WTC11 (cell line): ENCODE results near the gene FBXL16. TPM values are rescaled to one million over a fixed set of nuclear protein-coding genes. Genes with fewer than 3 reads are reported as not detected.

Source experiments
- ATAC-seq: fragments of 200-7000 bp; cut with Tn5 transposase; 2 replicates; pipeline ENCODE4 v1.10.0; 2021; ENCODE audit warnings: mild to moderate bottlenecking, moderate library complexity
- CTCF ChIA-PET: fragments of 300-600 bp; sonication (Branson Sonifier 250); formaldehyde crosslinking; loops from one replicate; lab custom pipeline; 2021; ENCODE audit warnings: antibody characterized with exemption; lab: Charles Lee
- POLR2A ChIA-PET: fragments of 350-600 bp; sonication (Branson Sonifier 250); formaldehyde crosslinking; loops from one replicate; lab custom pipeline; 2021; ENCODE audit warnings: antibody characterized with exemption; lab: Charles Lee
- DNase-seq: peaks from one replicate; pipeline ENCODE4 v3.0.0; 2021; ENCODE audit warnings: low spot score
- H3K27ac Mint-ChIP-seq: 2 replicates; pipeline ENCODE4 v1.8.0; 2021; ENCODE audit warnings: mixed read lengths
- H3K27me3 Mint-ChIP-seq: 2 replicates; pipeline ENCODE4 v1.8.0; 2021; ENCODE audit warnings: low read depth, mild to moderate bottlenecking, moderate library complexity, mixed read lengths
- H3K36me3 Mint-ChIP-seq: 2 replicates; pipeline ENCODE4 v1.8.0; 2021; ENCODE audit warnings: mixed read lengths
- H3K4me1 Mint-ChIP-seq: 2 replicates; pipeline ENCODE4 v1.8.0; 2022; ENCODE audit warnings: mixed read lengths
- H3K4me3 Mint-ChIP-seq: 2 replicates; pipeline ENCODE4 v1.8.0; 2021; ENCODE audit warnings: mild to moderate bottlenecking, moderate library complexity, mixed read lengths
- H3K9me3 Mint-ChIP-seq: 2 replicates; pipeline ENCODE4 v1.8.0; 2021; ENCODE audit warnings: mixed read lengths
- CREB1 ChIP-seq: sonication (generic); formaldehyde crosslinking; IDR thresholded peaks from 2 replicates; pipeline ENCODE4 v1.8.0; 2023; ENCODE audit warnings: mild to moderate bottlenecking, missing genetic modification reagents
- FOXK1 ChIP-seq: sonication (generic); formaldehyde crosslinking; IDR thresholded peaks from 2 replicates; pipeline ENCODE4 v1.8.0; 2022; ENCODE audit warnings: mild to moderate bottlenecking, moderate library complexity, missing genetic modification reagents
- FOXP1 ChIP-seq: sonication (generic); formaldehyde crosslinking; IDR thresholded peaks from 2 replicates; pipeline ENCODE4 v1.8.0; 2022; ENCODE audit warnings: missing genetic modification reagents, mild to moderate bottlenecking, moderate library complexity, borderline replicate concordance
- RELA ChIP-seq: sonication (generic); formaldehyde crosslinking; IDR thresholded peaks from 2 replicates; pipeline ENCODE4 v1.8.1; 2022; ENCODE audit warnings: missing genetic modification reagents, mild to moderate bottlenecking, borderline replicate concordance
- TCF7 ChIP-seq: sonication (generic); formaldehyde crosslinking; IDR thresholded peaks from 2 replicates; pipeline ENCODE4 v1.8.0; 2022; ENCODE audit warnings: mild to moderate bottlenecking, low read depth, missing genetic modification reagents, moderate library complexity
- TEAD4 ChIP-seq: sonication (generic); formaldehyde crosslinking; IDR thresholded peaks from 2 replicates; pipeline ENCODE4 v1.8.0; 2022; ENCODE audit warnings: mild to moderate bottlenecking, missing genetic modification reagents
- ZNF232 ChIP-seq: sonication (generic); formaldehyde crosslinking; IDR thresholded peaks from 2 replicates; pipeline ENCODE4 v1.8.0; 2022; ENCODE audit warnings: mild to moderate bottlenecking, missing genetic modification reagents
- ZNF263 ChIP-seq: sonication (generic); formaldehyde crosslinking; IDR thresholded peaks from 2 replicates; pipeline ENCODE4 v1.8.1; 2022; ENCODE audit warnings: low read depth, mild to moderate bottlenecking, moderate library complexity, missing genetic modification reagents
- total RNA-seq: library from RNA; stranded (reverse); gene quantifications from 3 replicates; pipeline ENCODE4 v1.2.3, GENCODE V29; 2021
- TF ChIP-seq, protein P1 (sequence below): sonication (generic); formaldehyde crosslinking; IDR thresholded peaks from 2 replicates; pipeline ENCODE4 v1.8.1; 2023; ENCODE audit warnings: mild to moderate bottlenecking, moderate library complexity, missing genetic modification reagents
- TF ChIP-seq, protein P2 (sequence below): sonication (generic); formaldehyde crosslinking; IDR thresholded peaks from 2 replicates; pipeline ENCODE4 v1.8.0; 2022; ENCODE audit warnings: mild to moderate bottlenecking, missing genetic modification reagents
- TF ChIP-seq, protein P3 (sequence below): sonication (generic); formaldehyde crosslinking; IDR thresholded peaks from 2 replicates; pipeline ENCODE4 v1.8.0; 2023; ENCODE audit warnings: mild to moderate bottlenecking, missing genetic modification reagents
- TF ChIP-seq, protein P4 (sequence below): sonication (generic); formaldehyde crosslinking; IDR thresholded peaks from 2 replicates; pipeline ENCODE4 v1.8.0; 2022; ENCODE audit warnings: mild to moderate bottlenecking, missing genetic modification reagents

Gene FBXL16
- total RNA-seq, 1 experiment from 2014 or later = 22.7 TPM

DNA sequence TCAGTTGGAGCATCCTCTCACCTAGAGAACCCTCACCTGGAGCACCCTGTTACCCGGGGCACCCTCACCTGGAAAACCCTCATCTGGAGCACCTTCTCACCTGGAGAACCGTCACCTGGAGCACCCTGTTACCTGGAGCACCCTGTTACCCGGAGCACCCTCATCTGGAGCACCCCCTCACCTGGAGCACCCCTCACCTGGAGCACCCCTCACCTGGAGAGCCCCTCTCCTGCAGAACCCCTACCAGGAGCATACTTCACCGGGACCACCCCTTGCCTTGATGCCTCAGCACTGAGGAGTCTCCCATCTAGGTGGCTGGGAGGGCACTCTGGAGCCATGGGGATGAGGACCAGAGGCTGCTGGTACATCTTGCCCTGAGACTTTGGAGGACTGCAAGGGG, 3.4 kb upstream of the FBXL16 start:
- Mint-ChIP-seq H3K36me3 (no peaks in the 10 kb centered on the region), H3K9me3 (no peaks in the 10 kb centered on the region), H3K4me3 (no peak overlapping the region), H3K4me1 (no peaks in the 10 kb centered on the region; the same call in 1 of the 2 replicates), H3K27me3 (peaks cover 63% of the 10 kb centered on the region), H3K27ac (no peak overlapping the region)
- TF ChIP-seq ZNF263 (CRISPR knock-in tag) = peak; percentile 63; the same call in 1 of the 2 replicates
- TF ChIP-seq FOXK1 (CRISPR knock-in tag) = no peak
- CTCF ChIA-PET = interaction anchor here (1.0 to 3.4 kb wide), 8 partner anchors 11 to 79 kb away, joined by 3 to 23 read pairs (median 8); partner anchors contain the start of genes ANTKMT, CHTF18, CIAO3 and RHBDL1
- no peak for ATAC-seq
- POLR2A ChIA-PET = interaction anchor here (0.6 to 1.5 kb wide), 2 partner anchors 11 to 40 kb away, joined by 3 read pairs; no protein-coding TSS in a partner anchor
- no peak for DNase-seq

DNA sequence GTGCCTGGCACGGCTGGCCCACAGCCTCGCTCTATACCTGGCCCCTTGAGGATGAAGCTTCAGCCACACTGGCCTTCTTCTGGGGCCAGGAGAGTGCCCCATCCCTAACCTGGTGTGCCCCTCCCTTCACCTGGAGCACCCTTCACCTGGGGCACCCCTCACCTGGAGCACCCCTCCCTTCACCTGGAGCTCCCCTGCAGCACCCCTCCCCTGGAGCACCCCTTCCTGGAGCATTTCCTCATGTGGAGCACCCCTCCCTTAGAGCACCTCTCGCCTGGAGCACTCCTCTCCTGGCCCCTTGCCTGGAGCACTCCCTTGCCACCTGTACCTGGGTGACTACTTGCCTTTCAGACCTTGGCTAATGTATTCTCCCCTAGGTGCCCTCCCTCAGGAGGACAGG, 2.4 kb upstream of the FBXL16 start:
- H3K27ac Mint-ChIP-seq = no peak overlapping the region
- no peaks in the 10 kb centered on the region for H3K9me3 Mint-ChIP-seq
- no peak for DNase-seq
- no peaks in the 10 kb centered on the region; the same call in 1 of the 2 replicates for H3K4me1 Mint-ChIP-seq
- TF ChIP-seq, protein P1, sequence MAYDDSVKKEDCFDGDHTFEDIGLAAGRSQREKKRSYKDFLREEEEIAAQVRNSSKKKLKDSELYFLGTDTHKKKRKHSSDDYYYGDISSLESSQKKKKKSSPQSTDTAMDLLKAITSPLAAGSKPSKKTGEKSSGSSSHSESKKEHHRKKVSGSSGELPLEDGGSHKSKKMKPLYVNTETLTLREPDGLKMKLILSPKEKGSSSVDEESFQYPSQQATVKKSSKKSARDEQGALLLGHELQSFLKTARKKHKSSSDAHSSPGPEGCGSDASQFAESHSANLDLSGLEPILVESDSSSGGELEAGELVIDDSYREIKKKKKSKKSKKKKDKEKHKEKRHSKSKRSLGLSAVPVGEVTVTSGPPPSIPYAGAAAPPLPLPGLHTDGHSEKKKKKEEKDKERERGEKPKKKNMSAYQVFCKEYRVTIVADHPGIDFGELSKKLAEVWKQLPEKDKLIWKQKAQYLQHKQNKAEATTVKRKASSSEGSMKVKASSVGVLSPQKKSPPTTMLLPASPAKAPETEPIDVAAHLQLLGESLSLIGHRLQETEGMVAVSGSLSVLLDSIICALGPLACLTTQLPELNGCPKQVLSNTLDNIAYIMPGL (CRISPR knock-in tag) = no peak
- peak; percentile 59; the same call in 1 of the 2 replicates for TF ChIP-seq ZNF263 (CRISPR knock-in tag)
- H3K36me3 Mint-ChIP-seq = no peaks in the 10 kb centered on the region
- H3K27me3 Mint-ChIP-seq = peaks cover 67% of the 10 kb centered on the region
- POLR2A ChIA-PET = no interaction called here
- CTCF ChIA-PET = interaction anchor here (0.6 to 3.4 kb wide), 7 partner anchors 12 to 80 kb away, joined by 3 to 23 read pairs (median 7); partner anchors contain the start of genes ANTKMT, CHTF18, CIAO3 and RPUSD1
- H3K4me3 Mint-ChIP-seq = no peak overlapping the region
- ATAC-seq = no peak

DNA sequence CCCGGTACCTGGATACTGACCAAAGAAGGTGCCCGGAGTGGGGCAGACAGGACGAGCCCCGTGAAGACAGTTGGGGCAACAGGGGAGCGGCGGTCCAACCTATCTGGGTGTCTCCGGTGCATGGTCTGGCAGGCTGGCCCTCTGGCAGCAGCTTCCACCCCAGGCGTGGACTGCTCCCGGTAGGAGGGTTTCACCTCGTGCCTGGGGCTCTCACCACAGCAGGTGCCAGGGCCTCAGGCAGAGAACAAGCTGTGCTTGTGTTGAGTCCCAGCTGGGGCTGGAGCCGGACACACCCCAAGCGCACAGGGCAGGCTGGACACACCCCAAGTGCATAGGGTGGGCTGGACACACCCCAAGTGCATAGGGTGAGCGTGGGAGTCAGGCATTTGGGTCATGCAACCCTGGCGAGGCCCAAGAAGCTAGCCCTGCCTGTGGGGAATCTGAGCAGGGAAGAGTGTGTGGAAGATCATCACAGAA, 1.5 kb upstream of the FBXL16 start:
- no peak overlapping the region for H3K27ac Mint-ChIP-seq

DNA sequence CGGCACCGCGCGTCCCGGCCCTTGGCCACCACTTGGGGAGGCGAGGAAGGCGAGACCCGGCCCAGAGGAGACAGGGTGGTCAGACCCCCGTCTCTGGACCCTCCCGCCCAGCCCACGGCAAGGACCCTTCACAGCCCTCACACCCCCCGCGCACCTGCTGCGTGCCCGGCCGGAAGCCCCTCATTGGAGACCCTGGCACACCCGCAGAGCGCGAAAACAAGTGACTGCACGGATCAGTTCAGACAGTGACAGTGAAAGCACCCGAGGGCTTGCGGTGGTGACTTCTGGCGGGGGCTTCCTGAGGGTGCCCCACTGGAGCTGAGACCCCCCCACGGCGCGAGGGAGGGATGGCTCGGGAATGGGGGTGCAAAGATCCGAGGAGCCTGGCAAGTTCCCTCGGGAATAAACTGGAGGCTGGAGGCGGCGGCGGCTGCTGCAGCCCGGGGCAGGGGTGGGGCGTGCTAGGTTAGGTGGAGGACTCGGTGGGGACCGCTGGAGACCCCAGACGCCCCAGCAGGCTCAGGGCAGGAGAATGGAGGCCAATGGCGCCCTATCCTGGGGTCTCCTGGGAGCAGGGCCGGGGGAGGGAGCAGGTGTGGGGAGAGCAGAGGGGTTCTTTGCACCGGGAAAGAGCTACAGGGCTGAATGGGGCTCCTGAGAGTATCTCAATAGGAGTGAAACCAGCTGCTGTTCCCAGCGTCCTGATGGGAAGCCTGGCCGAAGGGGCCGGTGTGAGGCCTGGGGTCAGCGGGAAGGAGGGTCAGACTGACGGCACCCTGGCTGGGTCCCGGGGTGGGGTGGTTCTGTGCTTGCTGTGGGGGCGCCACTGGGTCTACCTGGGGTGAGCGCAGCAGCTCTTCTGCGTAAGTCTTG, 824 bp upstream of the FBXL16 start:
- TF ChIP-seq ZNF232 (CRISPR knock-in tag) (no peak), CREB1 (CRISPR knock-in tag) (no peak)
- TF ChIP-seq, protein P2, sequence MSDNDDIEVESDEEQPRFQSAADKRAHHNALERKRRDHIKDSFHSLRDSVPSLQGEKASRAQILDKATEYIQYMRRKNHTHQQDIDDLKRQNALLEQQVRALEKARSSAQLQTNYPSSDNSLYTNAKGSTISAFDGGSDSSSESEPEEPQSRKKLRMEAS (CRISPR knock-in tag) = 0 out of 2 replicates have a peak, but pooled peaks have one; percentile 26
- peak; percentile 13 for ATAC-seq
- H3K4me1 Mint-ChIP-seq = no peaks in the 10 kb centered on the region
- peak overlapping the region; percentile 72 for H3K4me3 Mint-ChIP-seq
- no peaks in the 10 kb centered on the region for H3K36me3 Mint-ChIP-seq
- POLR2A ChIA-PET = interaction anchor here (0.5 to 1.1 kb wide), 4 partner anchors 10 to 540 kb away, joined by 3 read pairs; no protein-coding TSS in a partner anchor
- DNase-seq = no peak
- H3K9me3 Mint-ChIP-seq = no peaks in the 10 kb centered on the region
- H3K27me3 Mint-ChIP-seq = peaks cover 74% of the 10 kb centered on the region
- no peak overlapping the region for H3K27ac Mint-ChIP-seq
- CTCF ChIA-PET = interaction anchor here (0.8 to 3.4 kb wide), 11 partner anchors 9 to 351 kb away, joined by 3 to 23 read pairs (median 7); partner anchors contain the start of genes ANTKMT, CCDC78, CHTF18 and CIAO3

More for the DNA sequence above, 1.5 kb upstream of the FBXL16 start:
- DNase-seq = no peak
- CTCF ChIA-PET = interaction anchor here (0.6 to 3.4 kb wide), 12 partner anchors 9 to 350 kb away, joined by 3 to 23 read pairs (median 6); partner anchors contain the start of genes ANTKMT, CCDC78, CHTF18 and CIAO3
- Mint-ChIP-seq H3K4me1 (no peaks in the 10 kb centered on the region), H3K27me3 (peaks cover 70% of the 10 kb centered on the region), H3K36me3 (no peaks in the 10 kb centered on the region), H3K4me3 (peak overlapping the region; percentile 72), H3K9me3 (no peaks in the 10 kb centered on the region)
- TF ChIP-seq FOXK1 (CRISPR knock-in tag) (no peak), TCF7 (CRISPR knock-in tag) (no peak)
- POLR2A ChIA-PET = interaction anchor here (0.5 to 1.1 kb wide), 3 partner anchors 12 to 539 kb away, joined by 3 read pairs; no protein-coding TSS in a partner anchor
- no peak for ATAC-seq

DNA sequence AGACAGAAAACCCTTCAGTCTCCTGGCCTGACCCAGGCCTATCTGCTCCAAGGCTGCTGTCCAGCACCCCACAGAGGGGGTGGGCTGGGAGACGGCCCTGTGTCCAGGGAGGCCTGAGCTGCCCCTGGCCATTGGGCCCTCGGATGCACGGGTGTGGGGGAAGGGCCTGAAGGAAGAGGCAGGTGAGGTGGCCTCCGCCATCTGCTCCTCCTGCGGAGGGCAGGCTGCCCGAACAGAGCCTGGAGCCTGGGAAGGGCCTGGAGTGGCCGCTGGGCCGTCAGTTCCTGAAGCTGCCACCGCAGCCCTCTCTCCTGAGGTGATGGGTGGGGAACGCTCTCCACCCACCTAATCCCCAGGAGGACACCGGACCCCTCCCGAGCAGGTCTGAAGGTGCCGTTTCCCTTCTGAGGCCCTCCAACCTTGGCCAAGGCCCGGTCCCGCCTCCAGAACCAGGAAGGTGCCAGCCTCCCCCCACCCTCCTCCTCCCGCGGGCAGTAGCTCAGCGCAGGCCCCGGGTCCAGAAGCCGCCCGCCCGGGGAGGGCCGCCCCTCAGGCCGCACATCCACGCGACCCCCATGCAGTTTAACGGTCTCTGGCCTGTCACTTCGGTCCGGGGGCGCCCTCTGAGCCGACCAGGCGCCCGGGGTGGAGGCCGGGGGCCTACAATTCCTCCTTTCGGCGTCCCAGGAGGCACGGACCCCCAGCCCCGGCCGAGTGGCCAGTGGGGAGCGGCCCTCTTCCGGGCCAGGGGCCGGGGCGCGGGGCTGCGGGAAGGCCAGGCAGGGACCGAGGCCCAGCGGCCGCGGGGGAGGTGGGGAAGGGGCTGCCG, 835 bp downstream of the FBXL16 start:
- CTCF ChIA-PET = interaction anchor here (1.3 to 4.5 kb wide), 4 partner anchors 8 to 81 kb away, joined by 5 to 25 read pairs (median 6); partner anchors contain the start of gene METRN
- Mint-ChIP-seq H3K4me1 (no peaks in the 10 kb centered on the region), H3K27me3 (peaks cover 85% of the 10 kb centered on the region), H3K4me3 (peak overlapping the region; percentile 55), H3K27ac (no peak overlapping the region), H3K36me3 (no peaks in the 10 kb centered on the region), H3K9me3 (no peaks in the 10 kb centered on the region)
- ATAC-seq = 0 out of 2 replicates have a peak, but pooled peaks have one; percentile 2
- POLR2A ChIA-PET = interaction anchor here (0.8 to 1.0 kb wide), 2 partner anchors 9 to 83 kb away, joined by 3 read pairs; partner anchors contain the start of gene RPUSD1
- no peak for DNase-seq
- TF ChIP-seq FOXP1 = no peak
- TF ChIP-seq RELA (CRISPR knock-in tag) = 0 out of 2 replicates have a peak, but pooled peaks have one; percentile 21
- TF ChIP-seq TEAD4 (CRISPR knock-in tag) = no peak
- TF ChIP-seq, protein P3, sequence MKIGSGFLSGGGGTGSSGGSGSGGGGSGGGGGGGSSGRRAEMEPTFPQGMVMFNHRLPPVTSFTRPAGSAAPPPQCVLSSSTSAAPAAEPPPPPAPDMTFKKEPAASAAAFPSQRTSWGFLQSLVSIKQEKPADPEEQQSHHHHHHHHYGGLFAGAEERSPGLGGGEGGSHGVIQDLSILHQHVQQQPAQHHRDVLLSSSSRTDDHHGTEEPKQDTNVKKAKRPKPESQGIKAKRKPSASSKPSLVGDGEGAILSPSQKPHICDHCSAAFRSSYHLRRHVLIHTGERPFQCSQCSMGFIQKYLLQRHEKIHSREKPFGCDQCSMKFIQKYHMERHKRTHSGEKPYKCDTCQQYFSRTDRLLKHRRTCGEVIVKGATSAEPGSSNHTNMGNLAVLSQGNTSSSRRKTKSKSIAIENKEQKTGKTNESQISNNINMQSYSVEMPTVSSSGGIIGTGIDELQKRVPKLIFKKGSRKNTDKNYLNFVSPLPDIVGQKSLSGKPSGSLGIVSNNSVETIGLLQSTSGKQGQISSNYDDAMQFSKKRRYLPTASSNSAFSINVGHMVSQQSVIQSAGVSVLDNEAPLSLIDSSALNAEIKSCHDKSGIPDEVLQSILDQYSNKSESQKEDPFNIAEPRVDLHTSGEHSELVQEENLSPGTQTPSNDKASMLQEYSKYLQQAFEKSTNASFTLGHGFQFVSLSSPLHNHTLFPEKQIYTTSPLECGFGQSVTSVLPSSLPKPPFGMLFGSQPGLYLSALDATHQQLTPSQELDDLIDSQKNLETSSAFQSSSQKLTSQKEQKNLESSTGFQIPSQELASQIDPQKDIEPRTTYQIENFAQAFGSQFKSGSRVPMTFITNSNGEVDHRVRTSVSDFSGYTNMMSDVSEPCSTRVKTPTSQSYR (CRISPR knock-in tag) = no peak
- TF ChIP-seq, protein P4, sequence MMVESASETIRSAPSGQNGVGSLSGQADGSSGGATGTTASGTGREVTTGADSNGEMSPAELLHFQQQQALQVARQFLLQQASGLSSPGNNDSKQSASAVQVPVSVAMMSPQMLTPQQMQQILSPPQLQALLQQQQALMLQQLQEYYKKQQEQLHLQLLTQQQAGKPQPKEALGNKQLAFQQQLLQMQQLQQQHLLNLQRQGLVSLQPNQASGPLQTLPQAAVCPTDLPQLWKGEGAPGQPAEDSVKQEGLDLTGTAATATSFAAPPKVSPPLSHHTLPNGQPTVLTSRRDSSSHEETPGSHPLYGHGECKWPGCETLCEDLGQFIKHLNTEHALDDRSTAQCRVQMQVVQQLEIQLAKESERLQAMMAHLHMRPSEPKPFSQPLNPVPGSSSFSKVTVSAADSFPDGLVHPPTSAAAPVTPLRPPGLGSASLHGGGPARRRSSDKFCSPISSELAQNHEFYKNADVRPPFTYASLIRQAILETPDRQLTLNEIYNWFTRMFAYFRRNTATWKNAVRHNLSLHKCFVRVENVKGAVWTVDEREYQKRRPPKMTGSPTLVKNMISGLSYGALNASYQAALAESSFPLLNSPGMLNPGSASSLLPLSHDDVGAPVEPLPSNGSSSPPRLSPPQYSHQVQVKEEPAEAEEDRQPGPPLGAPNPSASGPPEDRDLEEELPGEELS = no peak
